ENCODE results near the gene MEI4. TPM values are rescaled to one million over a fixed set of nuclear protein-coding genes. Genes with fewer than 3 reads are reported as not detected.

The MEI4 gene
- total RNA-seq, 1 donor from 2014 or later: 1.0 TPM

- TF ChIP-seq EZH2 (IDR thresholded peaks at IDR 0.05) (no peak), EZH2phosphoT487 (IDR thresholded peaks at IDR 0.05) (no peak), CTCF (IDR thresholded peaks at IDR 0.05) (no peak)
- Histone ChIP-seq H3K27me3 (no peaks in the 10 kb centered on the region), H3K9ac (no peak overlapping the region), H2AFZ (replicated peaks) (no peak overlapping the region), H3K9me3 (ENCODE audit: low read depth) (no peaks in the 10 kb centered on the region), H3K4me1 (no peaks in the 10 kb centered on the region), H3K79me2 (ENCODE audit: low read depth) (no peaks in the 10 kb centered on the region), H4K20me1 (ENCODE audit: low read depth) (no peaks in the 10 kb centered on the region), H3K36me3 (no peaks in the 10 kb centered on the region), H3K4me2 (no peak overlapping the region), H3F3A (ENCODE audit: low read depth) (no peaks in the 10 kb centered on the region), H3K27ac (no peak overlapping the region), H3K4me3 (no peak overlapping the region)
- Mint-ChIP-seq H3K4me1 (no peaks in the 10 kb centered on the region), H3K9me3 (no peaks in the 10 kb centered on the region), H3K4me3 (no peak overlapping the region), H3K27me3 (ENCODE audit: insufficient read depth, low read depth) (no peaks in the 10 kb centered on the region), H3K36me3 (no peaks in the 10 kb centered on the region), H3K27ac (no peak overlapping the region)
- DNase-seq (ENCODE audit: low spot score): no peak
These were observed 18.7 kb upstream of the MEI4 start for GRCh38 chr6:77633993-77634715.

- no peaks in the 10 kb centered on the region for H3K9me3 Mint-ChIP-seq
- Histone ChIP-seq H3K36me3 (no peaks in the 10 kb centered on the region), H4K20me1 (ENCODE audit: low read depth) (no peaks in the 10 kb centered on the region), H3K9ac (no peak overlapping the region), H2AFZ (replicated peaks) (no peak overlapping the region), H3K9me3 (ENCODE audit: low read depth) (no peaks in the 10 kb centered on the region), H3K4me3 (no peak overlapping the region), H3K79me2 (ENCODE audit: low read depth) (no peaks in the 10 kb centered on the region), H3K27me3 (no peaks in the 10 kb centered on the region), H3F3A (ENCODE audit: low read depth) (no peaks in the 10 kb centered on the region), H3K4me2 (no peak overlapping the region), H3K27ac (no peak overlapping the region), H3K4me1 (no peaks in the 10 kb centered on the region)
- H3K4me1 Mint-ChIP-seq: no peaks in the 10 kb centered on the region
- H3K4me3 Mint-ChIP-seq: no peak overlapping the region
- no peak for TF ChIP-seq EZH2phosphoT487 (IDR thresholded peaks at IDR 0.05)
- no peak for TF ChIP-seq EZH2 (IDR thresholded peaks at IDR 0.05)
- TF ChIP-seq CTCF (IDR thresholded peaks at IDR 0.05): no peak
- peaks cover 3% of the 10 kb centered on the region for H3K27me3 Mint-ChIP-seq (ENCODE audit: insufficient read depth, low read depth)
- no peak overlapping the region for H3K27ac Mint-ChIP-seq
- DNase-seq (ENCODE audit: low spot score): no peak
- no peaks in the 10 kb centered on the region for H3K36me3 Mint-ChIP-seq
These were observed 14.6 kb upstream of the MEI4 start for GRCh38 chr6:77638129-77638830.

- no peaks in the 10 kb centered on the region for H3K79me2 ChIP-seq (ENCODE audit: low read depth)
- no peak for DNase-seq (ENCODE audit: low spot score)
- H3F3A ChIP-seq (ENCODE audit: low read depth): peaks cover under 1% of the 10 kb centered on the region
- H3K4me3 ChIP-seq: no peak overlapping the region
- no peaks in the 10 kb centered on the region for H3K36me3 ChIP-seq
- no peak overlapping the region for H3K4me3 Mint-ChIP-seq
- H3K36me3 Mint-ChIP-seq: no peaks in the 10 kb centered on the region
- no peaks in the 10 kb centered on the region for H3K9me3 Mint-ChIP-seq
- H2AFZ ChIP-seq (replicated peaks): no peak overlapping the region
- H3K4me1 Mint-ChIP-seq: peaks cover 6% of the 10 kb centered on the region
- no peak overlapping the region for H3K9ac ChIP-seq
- H4K20me1 ChIP-seq (ENCODE audit: low read depth): no peaks in the 10 kb centered on the region
- H3K27ac Mint-ChIP-seq: no peak overlapping the region
- H3K4me2 ChIP-seq: no peak overlapping the region
- TF ChIP-seq CTCF (IDR thresholded peaks at IDR 0.05) (no peak), EZH2phosphoT487 (IDR thresholded peaks at IDR 0.05) (no peak), EZH2 (IDR thresholded peaks at IDR 0.05) (no peak)
- H3K4me1 ChIP-seq: peaks cover 17% of the 10 kb centered on the region
- no peaks in the 10 kb centered on the region for H3K9me3 ChIP-seq (ENCODE audit: low read depth)
- peaks cover 3% of the 10 kb centered on the region for H3K27me3 Mint-ChIP-seq (ENCODE audit: insufficient read depth, low read depth)
- H3K27ac ChIP-seq: no peak overlapping the region
- no peaks in the 10 kb centered on the region for H3K27me3 ChIP-seq
These were observed 8.6 kb upstream of the MEI4 start for GRCh38 chr6:77644102-77644705.

All from neural progenitor cell (in vitro differentiated cells).